Ovary (tissue), 3 donors: ENCODE measurements around the gene TSPEAR.

Experiments
- EP300 ChIP-seq: sonication (generic); formaldehyde crosslinking; IDR thresholded peaks from one replicate; pipeline ENCODE4 v1.6.1; 2017; ENCODE audit warnings: antibody characterized with exemption
- POLR2A ChIP-seq: fragments of 450-650 bp; IDR thresholded peaks from one replicate; pipeline ENCODE4 v1.6.1; 2017; ENCODE audit warnings: antibody characterized with exemption, mild to moderate bottlenecking, moderate library complexity
- TF ChIP-seq, protein P1 (sequence below), 3 donors: fragments of 450-650 bp in 2 of 3; fragments of 200-600 bp in 1 of 3; IDR thresholded peaks; one replicate each; pipeline versions ENCODE4 v1.5.1 to v1.8.0; 2016 to 2022; ENCODE audit warnings: antibody characterized with exemption in 3 of 3, mild to moderate bottlenecking in 1 of 3
- donor health status: DM: no; HTN: no; CAD: no.

DNA sequence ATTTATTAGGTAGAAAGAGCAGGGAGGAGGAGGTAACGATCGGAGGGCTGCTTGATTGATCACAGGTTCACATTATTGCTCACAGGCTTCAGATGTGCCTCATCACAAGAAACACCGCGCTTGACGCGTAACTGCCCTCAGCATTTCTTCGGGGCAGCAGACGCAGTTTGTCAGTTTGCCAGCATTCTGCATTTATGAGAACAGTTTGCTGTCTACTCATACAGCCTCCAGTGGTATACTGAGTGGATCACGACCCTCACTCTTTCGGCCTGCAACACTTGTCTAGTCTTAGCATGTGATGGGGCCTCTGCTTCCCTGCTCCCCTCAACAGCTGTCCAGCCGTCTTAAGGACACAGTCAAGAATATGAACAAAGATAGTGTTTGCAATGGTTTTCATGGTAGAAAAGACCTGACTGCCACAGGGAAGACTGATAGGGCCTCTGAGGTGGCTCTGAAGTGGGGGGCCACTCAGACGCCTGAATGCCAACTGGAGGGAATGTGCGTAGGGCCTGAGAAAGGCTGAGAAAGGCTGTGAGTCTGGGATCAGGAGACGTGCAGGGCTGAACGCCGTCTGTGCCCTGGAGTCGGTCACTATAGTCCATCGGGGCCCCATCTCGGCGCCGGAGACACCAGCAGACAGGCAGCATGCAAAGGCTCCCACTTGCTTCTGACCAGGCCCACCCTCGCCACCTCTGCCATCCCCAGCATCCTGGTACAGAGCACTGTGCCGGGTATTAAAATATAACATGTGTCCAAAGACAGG, 45.2 kb upstream of the TSPEAR start:
- TF ChIP-seq, protein P1, sequence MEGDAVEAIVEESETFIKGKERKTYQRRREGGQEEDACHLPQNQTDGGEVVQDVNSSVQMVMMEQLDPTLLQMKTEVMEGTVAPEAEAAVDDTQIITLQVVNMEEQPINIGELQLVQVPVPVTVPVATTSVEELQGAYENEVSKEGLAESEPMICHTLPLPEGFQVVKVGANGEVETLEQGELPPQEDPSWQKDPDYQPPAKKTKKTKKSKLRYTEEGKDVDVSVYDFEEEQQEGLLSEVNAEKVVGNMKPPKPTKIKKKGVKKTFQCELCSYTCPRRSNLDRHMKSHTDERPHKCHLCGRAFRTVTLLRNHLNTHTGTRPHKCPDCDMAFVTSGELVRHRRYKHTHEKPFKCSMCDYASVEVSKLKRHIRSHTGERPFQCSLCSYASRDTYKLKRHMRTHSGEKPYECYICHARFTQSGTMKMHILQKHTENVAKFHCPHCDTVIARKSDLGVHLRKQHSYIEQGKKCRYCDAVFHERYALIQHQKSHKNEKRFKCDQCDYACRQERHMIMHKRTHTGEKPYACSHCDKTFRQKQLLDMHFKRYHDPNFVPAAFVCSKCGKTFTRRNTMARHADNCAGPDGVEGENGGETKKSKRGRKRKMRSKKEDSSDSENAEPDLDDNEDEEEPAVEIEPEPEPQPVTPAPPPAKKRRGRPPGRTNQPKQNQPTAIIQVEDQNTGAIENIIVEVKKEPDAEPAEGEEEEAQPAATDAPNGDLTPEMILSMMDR (IDR thresholded peaks at IDR 0.05) = no peak
- TF ChIP-seq POLR2A (no peak), EP300 (no peak)
